H1 (cell line): ENCODE results near the gene TNS1. TPM values are rescaled to one million over a fixed set of nuclear protein-coding genes. Genes with fewer than 3 reads are reported as not detected.

ENCODE experiments used
- CHD7 ChIP-seq: fragments of 300-600 bp; sonication (generic); IDR thresholded peaks from 2 replicates; pipeline ENCODE4 v1.7.1; 2012; ENCODE audit warnings: low read length, moderate library complexity, mild to moderate bottlenecking, inconsistent platforms; ENCODE audit not compliant: insufficient replicate concordance
- EGR1 ChIP-seq: IDR thresholded peaks from 2 replicates; pipeline ENCODE4 v1.6.1; 2011; ENCODE audit warnings: low read depth, low read length, borderline replicate concordance
- KDM5A ChIP-seq: fragments of 200-600 bp; IDR thresholded peaks from 2 replicates; pipeline ENCODE4 v1.7.1; 2012; ENCODE audit warnings: mild to moderate bottlenecking, low read length, inconsistent platforms, mixed read lengths
- SP2 ChIP-seq: IDR thresholded peaks from 2 replicates; pipeline ENCODE4 v1.6.1; 2012; ENCODE audit warnings: mild to moderate bottlenecking, low read length, inconsistent platforms
- TAF7 ChIP-seq: optimal IDR thresholded peaks from 2 replicates; pipeline ENCODE3; 2011; ENCODE audit warnings: low read depth, mild to moderate bottlenecking, inconsistent platforms, low read length, moderate library complexity, borderline replicate concordance
- USF2 ChIP-seq: IDR thresholded peaks from 2 replicates; pipeline ENCODE4 v1.6.1; 2011; ENCODE audit warnings: low read length, improper control_type of control experiment
- polyA plus RNA-seq, 7 experiments: library from polyadenylated mRNA; depleted of rRNA in 3 of 7; stranded (reverse) in 5 of 7; unstranded in 2 of 7; fragments of >200 nt in 5 of 7; fragments of 200-250 nt in 2 of 7; gene quantifications; 1 replicate in 5 of 7; 2 replicates in 1 of 7; 4 replicates in 1 of 7; pipeline versions ENCODE4 v1.2.1 to v1.2.3, GENCODE V29; 2011 to 2013; ENCODE audit warnings: missing spikeins in 2 of 7, mixed read lengths in 2 of 7
- total RNA-seq: library from RNA; stranded (reverse); fragmentation: NEBNext Ultra II Directional; extraction: Animal tissue kit (Norgen Biotek cat#: 25700); gene quantifications from 2 replicates; pipeline ENCODE4 v1.2.1, GENCODE V29; 2021

The TNS1 gene
- total and polyA plus RNA-seq, 2 of the 8 experiments (the other 6 are each of a cell fraction or from before 2014, with no cell fraction given) = 1.5 to 5.1 TPM

GRCh38 chr2:217863883-217864282, 138.9 kb downstream of the TNS1 start (continued):
- TF ChIP-seq CHD7 = no peak
- no peak for TF ChIP-seq USF2
- TF ChIP-seq KDM5A = no peak
- TF ChIP-seq EGR1 = no peak
- no peak for TF ChIP-seq SP2
- TF ChIP-seq TAF7 = no peak
